GM12873 (cell line): ENCODE measurements around the gene CAMTA1.

Source experiments
- CTCF ChIP-seq: IDR thresholded peaks from 2 replicates; pipeline ENCODE4 v1.5.1; 2012; ENCODE audit warnings: low read depth, mild to moderate bottlenecking, moderate library complexity, low read length, control low read depth; ENCODE audit not compliant: insufficient read depth; ENCODE audit errors: missing control alignments

The CAMTA1 gene

GRCh38 chr1:7594714-7595295 is 809.6 kb downstream of the CAMTA1 start:
- no peak for TF ChIP-seq CTCF

DNA sequence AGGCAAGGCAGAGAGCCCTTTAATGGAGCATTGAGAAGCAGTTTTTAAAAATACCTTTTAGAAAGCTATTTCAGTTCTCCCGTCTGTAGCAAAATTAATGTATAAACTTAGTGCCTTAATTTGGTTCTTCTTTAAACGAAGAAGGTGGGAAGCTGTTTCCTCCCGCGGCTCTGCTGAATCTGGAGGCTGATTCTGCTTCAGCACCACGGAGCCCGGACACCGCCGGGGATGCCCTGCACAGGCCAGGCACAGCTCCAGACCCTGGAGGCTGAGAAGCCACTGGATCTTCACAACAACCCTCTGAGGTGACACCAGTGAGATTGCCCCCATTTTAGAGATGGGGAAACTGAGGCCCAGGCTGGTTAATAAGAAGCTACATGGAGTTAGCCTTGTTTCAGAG is 810.1 kb downstream of the CAMTA1 start:
- no peak for TF ChIP-seq CTCF

DNA sequence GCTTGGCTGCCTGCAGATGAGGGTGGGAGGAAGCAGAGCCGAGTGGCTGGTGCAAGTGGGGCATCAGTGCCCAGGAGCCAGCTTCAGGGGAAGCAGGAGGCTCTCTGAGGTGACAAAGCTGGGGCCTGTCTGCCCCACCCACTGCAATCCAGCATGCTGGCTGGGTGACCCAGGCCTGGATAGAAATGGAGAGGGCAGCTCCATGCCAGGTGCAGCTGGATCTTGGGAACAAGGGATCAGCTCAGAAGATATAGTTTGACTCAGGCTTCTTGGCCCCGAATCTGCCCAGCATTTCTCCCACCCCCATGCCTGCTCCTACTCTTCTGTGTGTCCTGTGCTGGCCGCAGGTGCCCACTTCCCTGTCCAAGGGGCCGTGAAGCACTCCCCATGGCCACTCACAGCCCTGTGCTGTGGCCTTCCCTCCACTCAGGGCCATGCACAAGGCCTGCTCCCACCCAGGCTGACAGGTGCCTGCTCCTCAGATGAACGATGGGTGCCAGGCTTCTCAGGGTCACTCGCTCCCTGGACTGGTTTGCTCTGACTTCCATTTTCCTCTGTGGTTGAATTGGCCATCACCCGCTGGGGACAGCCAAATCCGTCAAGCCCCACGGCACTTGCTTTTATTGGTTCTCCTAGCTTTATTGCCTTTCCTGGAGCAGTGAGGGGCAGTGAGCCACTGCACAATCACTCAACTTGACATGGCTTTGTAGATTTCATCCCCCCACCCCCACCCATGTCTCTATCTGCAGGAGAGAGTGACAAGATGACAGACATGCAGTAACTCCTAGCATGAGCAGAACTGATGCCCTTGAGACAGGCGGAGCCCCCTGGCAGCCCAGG is 811.1 kb downstream of the CAMTA1 start:
- TF ChIP-seq CTCF: no peak

- TF ChIP-seq CTCF: no peak
Observed at GRCh38 chr1:7606096-7606495, 820.8 kb downstream of the CAMTA1 start.

- no peak for TF ChIP-seq CTCF
Observed at GRCh38 chr1:7607097-7607496, 821.8 kb downstream of the CAMTA1 start.

DNA sequence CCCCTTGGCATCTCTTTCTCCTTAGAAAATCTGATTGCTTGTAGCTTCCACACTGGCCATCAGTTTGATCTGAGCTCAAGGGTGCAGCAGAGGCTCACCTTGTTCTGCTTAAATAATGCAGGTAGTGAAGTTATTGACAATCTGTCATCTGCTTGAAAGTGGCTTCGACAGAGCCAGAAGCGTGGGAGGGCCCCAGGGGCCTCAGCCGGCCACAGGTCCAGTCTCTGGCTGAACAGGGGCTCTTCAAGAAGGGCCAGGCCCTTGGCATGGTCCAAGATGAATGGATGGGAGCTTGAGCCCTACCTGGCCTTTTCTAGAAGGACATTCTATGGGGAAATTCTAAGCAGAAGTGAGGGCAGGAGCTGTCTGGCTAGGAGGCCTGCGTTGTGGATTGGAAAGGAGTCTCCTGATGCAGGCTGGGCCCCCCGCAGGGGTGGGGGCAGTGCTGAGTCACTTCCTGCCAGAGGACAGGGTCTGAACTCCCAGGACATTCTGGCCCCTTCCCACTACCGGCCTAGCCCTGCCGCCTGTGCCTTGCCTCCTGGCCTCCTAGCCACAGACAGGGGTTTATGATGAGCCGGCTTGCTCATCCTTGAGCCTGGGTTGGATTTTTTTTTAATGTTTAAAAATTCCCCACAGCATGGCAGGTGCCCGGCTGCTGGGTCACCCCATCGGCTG is 823.5 kb downstream of the CAMTA1 start:
- TF ChIP-seq CTCF: no peak

DNA sequence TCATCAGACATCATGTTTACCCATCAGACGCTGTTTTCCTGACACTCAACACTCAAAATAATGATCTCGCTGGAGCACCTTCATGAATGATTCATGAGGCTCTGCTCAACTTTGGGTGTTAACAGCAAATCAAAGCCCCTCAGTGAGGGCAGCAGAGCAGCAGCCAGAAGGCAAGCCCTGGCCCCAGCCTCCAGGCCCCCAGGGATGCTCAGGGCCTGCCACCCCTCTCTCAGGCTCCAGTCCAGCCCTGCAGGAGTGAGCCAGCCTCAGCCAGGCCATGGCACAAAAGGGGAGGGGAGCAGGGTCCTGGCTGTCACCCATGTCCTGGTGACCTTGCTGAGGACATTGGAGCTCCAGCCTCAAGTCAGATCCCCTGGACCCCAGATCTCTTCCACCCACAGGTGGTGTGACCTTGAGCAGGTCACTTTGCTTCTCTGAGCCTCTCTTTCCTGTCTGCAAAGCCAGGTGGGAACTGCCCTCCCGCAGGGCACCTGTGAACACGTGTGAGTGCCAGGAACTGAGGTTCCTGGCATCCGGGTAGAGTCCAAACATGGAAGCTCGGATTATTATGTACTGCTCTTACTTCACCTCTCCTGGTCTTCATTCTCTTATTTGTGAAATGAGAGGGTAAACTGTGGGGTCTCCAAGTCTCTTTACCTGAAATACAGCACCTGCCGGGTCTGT is 824.2 kb downstream of the CAMTA1 start:
- TF ChIP-seq CTCF: no peak
